Fibroblast of lung (primary cell): ENCODE measurements around the gene SRRM2. TPM values are rescaled to one million over a fixed set of nuclear protein-coding genes. Genes with fewer than 3 reads are reported as not detected.

Experiments
- DNase-seq, 2 donors: peaks; one replicate each; pipeline versions ENCODE4 v3.0.0 to v3.0.0-alpha.2; 2010; ENCODE audit warnings: low read depth in 2 of 2
- H2AFZ ChIP-seq: 2 replicates; pipeline ENCODE4 v1.5.1; 2012; ENCODE audit warnings: low read length, control low read depth, inconsistent platforms
- H3K27ac ChIP-seq: 2 replicates; pipeline ENCODE4 v1.5.1; 2011; ENCODE audit warnings: low read length, control low read depth; ENCODE audit not compliant: insufficient read depth
- H3K27me3 ChIP-seq: 2 replicates; pipeline ENCODE4 v1.5.1; 2011; ENCODE audit warnings: mild to moderate bottlenecking, low read length; ENCODE audit not compliant: control insufficient read depth, insufficient read depth
- H3K36me3 ChIP-seq: 2 replicates; pipeline ENCODE4 v1.5.1; 2011; ENCODE audit warnings: low read length; ENCODE audit not compliant: control insufficient read depth, insufficient read depth
- H3K4me1 ChIP-seq: 2 replicates; pipeline ENCODE4 v1.5.1; 2011; ENCODE audit warnings: low read length; ENCODE audit not compliant: control insufficient read depth, insufficient read depth; ENCODE audit errors: extremely low read depth
- H3K4me2 ChIP-seq: 2 replicates; pipeline ENCODE4 v1.5.1; 2011; ENCODE audit warnings: low read length, control low read depth; ENCODE audit not compliant: insufficient read depth; ENCODE audit errors: extremely low read depth
- H3K4me3 ChIP-seq, 4 experiments: fragments of 200-600 bp in 1 of 4; sonication (generic) in 1 of 4; replicated peaks in 1 of 4; 2 replicates each; pipeline ENCODE4 v1.5.1; 2011 to 2016; ENCODE audit warnings: low read length in 4 of 4, low read depth in 3 of 4, mild to moderate bottlenecking in 3 of 4, control low read depth in 2 of 4, inconsistent platforms in 1 of 4, mixed read lengths in 1 of 4; ENCODE audit not compliant: insufficient read depth in 1 of 4; ENCODE audit errors: control extremely low read depth in 1 of 4
- H3K79me2 ChIP-seq: 2 replicates; pipeline ENCODE4 v1.5.1; 2012; ENCODE audit warnings: mild to moderate bottlenecking, low read length, inconsistent platforms; ENCODE audit not compliant: control insufficient read depth, insufficient read depth
- H3K9ac ChIP-seq: 2 replicates; pipeline ENCODE4 v1.5.1; 2011; ENCODE audit warnings: mild to moderate bottlenecking, low read length, control low read depth; ENCODE audit not compliant: insufficient read depth
- H3K9me3 ChIP-seq: 2 replicates; pipeline ENCODE4 v1.5.1; 2012; ENCODE audit warnings: low read depth, low read length; ENCODE audit not compliant: control insufficient read depth, insufficient read depth
- H4K20me1 ChIP-seq: 2 replicates; pipeline ENCODE4 v1.5.1; 2011; ENCODE audit warnings: low read length; ENCODE audit not compliant: control insufficient read depth, insufficient read depth; ENCODE audit errors: extremely low read depth
- CTCF ChIP-seq, 2 donors: IDR thresholded peaks in 1 of 2; conservative IDR thresholded peaks in 1 of 2; 1 replicate in 1 of 2; 2 replicates in 1 of 2; pipeline ENCODE4 v1.5.1; 2011 to 2012; ENCODE audit warnings: low read length in 2 of 2, control low read depth in 1 of 2, inconsistent platforms in 1 of 2, low read depth in 1 of 2, mild to moderate bottlenecking in 1 of 2
- EZH2 ChIP-seq: IDR thresholded peaks from 2 replicates; pipeline ENCODE4 v1.5.1; 2012; ENCODE audit warnings: low read length, control low read depth, mild to moderate bottlenecking; ENCODE audit errors: missing control alignments
- polyA plus RNA-seq, 2 donors: library from polyadenylated mRNA; depleted of rRNA in 1 of 2; stranded (reverse) in 1 of 2; unstranded in 1 of 2; fragments of >200 nt; gene quantifications; 2 replicates each; pipeline ENCODE4 v1.2.1, GENCODE V29; 2011 to 2012; ENCODE audit warnings: missing spikeins in 1 of 2
- total RNA-seq: library from RNA; depleted of rRNA; stranded (reverse); fragments of >200 nt; gene quantifications from 2 replicates; pipeline ENCODE4 v1.2.1, GENCODE V29; 2014

Gene SRRM2
- total and polyA plus RNA-seq, 2 donors (not counting 1 experiment from before 2014, with no cell fraction given), result 55.2 to 74.3 TPM

DNA sequence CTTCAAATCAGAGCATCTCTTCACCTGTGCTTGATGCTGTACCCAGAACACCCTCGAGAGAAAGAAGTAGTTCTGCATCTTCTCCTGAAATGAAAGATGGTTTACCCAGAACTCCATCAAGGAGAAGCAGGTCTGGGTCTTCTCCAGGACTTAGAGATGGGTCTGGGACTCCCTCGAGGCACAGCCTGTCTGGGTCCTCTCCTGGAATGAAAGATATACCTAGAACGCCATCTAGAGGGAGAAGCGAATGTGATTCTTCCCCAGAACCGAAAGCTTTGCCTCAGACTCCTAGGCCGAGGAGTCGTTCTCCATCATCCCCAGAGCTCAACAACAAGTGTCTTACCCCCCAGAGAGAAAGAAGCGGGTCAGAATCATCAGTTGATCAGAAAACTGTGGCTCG is 12.3 kb downstream of the SRRM2 start:
- peaks cover 4% of the 10 kb centered on the region for H4K20me1 ChIP-seq
- peaks cover 4% of the 10 kb centered on the region for H3K4me1 ChIP-seq
- no peaks in the 10 kb centered on the region for H3K27me3 ChIP-seq
- no peak for DNase-seq
- H3K9me3 ChIP-seq, result no peaks in the 10 kb centered on the region
- peaks cover 79% of the 10 kb centered on the region for H3K79me2 ChIP-seq
- no peak overlapping the region for H3K4me3 ChIP-seq
- no peak for TF ChIP-seq EZH2
- no peak for TF ChIP-seq CTCF (conservative IDR thresholded peaks at IDR 0.05 in 1 of 2, IDR thresholded peaks at IDR 0.05 in 1 of 2; ENCODE audit: low read depth in 1 of 2, low read length in 2 of 2)
- no peak overlapping the region for H3K27ac ChIP-seq
- H3K9ac ChIP-seq, result no peak overlapping the region
- H2AFZ ChIP-seq, result no peak overlapping the region
- no peak overlapping the region for H3K4me2 ChIP-seq
- peaks cover 68% of the 10 kb centered on the region for H3K36me3 ChIP-seq

DNA sequence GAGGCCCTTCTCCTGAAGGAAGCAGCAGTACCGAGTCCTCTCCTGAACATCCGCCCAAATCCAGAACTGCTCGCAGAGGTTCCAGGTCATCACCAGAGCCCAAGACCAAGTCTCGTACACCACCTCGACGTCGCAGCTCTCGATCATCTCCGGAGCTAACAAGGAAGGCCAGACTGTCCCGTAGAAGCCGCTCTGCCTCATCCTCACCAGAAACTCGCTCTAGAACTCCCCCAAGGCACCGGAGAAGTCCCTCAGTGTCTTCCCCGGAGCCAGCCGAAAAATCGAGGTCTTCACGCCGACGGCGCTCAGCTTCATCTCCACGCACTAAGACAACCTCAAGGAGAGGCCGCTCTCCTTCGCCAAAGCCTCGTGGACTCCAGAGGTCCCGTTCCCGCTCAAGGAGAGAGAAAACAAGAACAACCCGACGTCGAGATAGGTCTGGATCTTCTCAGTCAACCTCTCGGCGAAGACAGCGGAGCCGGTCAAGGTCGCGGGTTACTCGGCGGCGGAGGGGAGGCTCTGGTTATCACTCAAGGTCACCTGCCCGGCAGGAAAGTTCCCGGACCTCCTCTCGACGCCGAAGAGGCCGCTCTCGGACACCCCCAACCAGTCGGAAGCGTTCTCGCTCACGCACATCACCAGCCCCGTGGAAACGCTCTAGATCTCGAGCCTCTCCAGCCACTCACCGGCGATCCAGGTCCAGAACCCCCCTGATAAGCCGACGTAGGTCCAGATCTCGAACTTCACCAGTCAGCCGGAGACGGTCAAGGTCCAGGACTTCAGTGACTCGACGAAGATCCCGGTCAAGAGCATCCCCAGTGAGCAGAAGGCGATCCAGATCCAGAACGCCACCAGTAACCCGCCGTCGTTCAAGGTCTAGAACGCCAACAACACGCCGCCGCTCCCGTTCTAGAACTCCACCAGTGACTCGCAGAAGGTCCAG is 13.3 kb downstream of the SRRM2 start:
- no peak for DNase-seq
- Histone ChIP-seq H3K4me3 (no peak overlapping the region), H4K20me1 (peaks cover 6% of the 10 kb centered on the region), H3K36me3 (peaks cover 71% of the 10 kb centered on the region), H2AFZ (no peak overlapping the region), H3K27ac (no peak overlapping the region), H3K4me1 (peaks cover 4% of the 10 kb centered on the region), H3K27me3 (no peaks in the 10 kb centered on the region), H3K9me3 (no peaks in the 10 kb centered on the region), H3K4me2 (no peak overlapping the region), H3K9ac (no peak overlapping the region), H3K79me2 (peaks cover 73% of the 10 kb centered on the region)
- no peak for TF ChIP-seq CTCF (conservative IDR thresholded peaks at IDR 0.05 in 1 of 2, IDR thresholded peaks at IDR 0.05 in 1 of 2; ENCODE audit: low read depth in 1 of 2, low read length in 2 of 2)
- no peak for TF ChIP-seq EZH2

DNA sequence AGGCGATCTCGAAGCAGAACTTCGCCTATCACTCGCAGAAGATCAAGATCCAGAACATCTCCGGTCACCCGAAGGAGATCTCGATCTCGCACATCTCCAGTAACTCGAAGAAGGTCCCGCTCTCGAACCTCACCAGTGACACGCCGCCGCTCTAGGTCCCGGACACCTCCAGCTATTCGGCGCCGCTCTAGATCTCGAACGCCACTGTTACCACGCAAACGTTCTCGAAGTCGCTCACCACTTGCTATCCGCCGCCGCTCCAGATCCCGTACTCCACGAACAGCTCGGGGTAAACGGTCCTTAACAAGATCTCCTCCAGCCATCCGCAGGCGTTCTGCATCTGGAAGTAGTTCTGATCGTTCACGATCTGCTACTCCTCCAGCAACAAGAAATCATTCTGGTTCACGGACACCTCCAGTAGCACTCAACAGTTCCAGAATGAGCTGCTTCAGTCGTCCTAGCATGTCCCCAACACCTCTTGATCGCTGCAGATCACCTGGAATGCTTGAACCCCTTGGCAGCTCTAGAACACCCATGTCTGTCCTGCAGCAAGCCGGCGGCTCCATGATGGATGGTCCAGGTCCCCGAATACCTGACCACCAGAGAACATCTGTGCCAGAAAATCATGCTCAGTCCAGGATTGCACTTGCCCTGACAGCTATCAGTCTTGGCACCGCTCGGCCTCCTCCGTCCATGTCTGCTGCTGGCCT is 14.1 kb downstream of the SRRM2 start:
- Histone ChIP-seq H3K4me1 (peaks cover 4% of the 10 kb centered on the region), H2AFZ (no peak overlapping the region), H3K9ac (no peak overlapping the region), H3K9me3 (no peaks in the 10 kb centered on the region), H4K20me1 (peaks cover 6% of the 10 kb centered on the region), H3K79me2 (peaks cover 68% of the 10 kb centered on the region), H3K4me2 (no peak overlapping the region), H3K27me3 (no peaks in the 10 kb centered on the region), H3K27ac (no peak overlapping the region), H3K4me3 (no peak overlapping the region), H3K36me3 (peaks cover 69% of the 10 kb centered on the region)
- TF ChIP-seq EZH2 (no peak), CTCF (conservative IDR thresholded peaks at IDR 0.05 in 1 of 2, IDR thresholded peaks at IDR 0.05 in 1 of 2; ENCODE audit: low read depth in 1 of 2, low read length in 2 of 2) (no peak)
- no peak for DNase-seq
